IPS DF 19.7 (cell line): Measurements from ENCODE around the gene SHF.
"Not testable (repeated sequence)": the region's sequence is repeated elsewhere in the genome, so short reads cannot be mapped to it uniquely, and the experiment has no call there.

ENCODE experiments used
- DNase-seq: peaks from one replicate; pipeline ENCODE4 v3.0.0-alpha.2; 2013; ENCODE audit warnings: low read depth, low spot score

SHF gene

GRCh38 chr15:45187894-45188830 lies at the start of gene SHF:
Gene SHF (minus strand): TSS chr15:45187966. CDS start chr15:45187951, 15 bp downstream.
- no peak for DNase-seq

DNA sequence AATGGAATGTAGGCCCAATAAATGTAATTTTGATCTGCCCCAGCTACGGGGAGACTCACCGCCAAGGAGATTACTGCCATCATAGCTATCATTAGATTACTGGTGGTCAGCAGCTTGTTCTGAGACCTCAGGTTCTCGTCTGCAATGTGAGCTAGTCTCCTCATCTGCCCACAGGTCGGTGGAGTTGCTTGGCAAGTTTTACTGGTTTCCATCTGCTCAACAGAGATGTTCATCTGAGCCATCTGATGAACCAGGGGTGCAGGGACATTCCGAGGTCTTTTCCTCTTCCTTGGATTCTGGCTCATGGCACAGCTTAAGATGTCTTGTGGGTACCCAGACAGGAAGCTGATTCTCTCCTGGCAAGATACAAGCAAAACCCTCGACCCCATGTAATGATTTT lies 49.0 kb upstream of the SHF start:
- DNase-seq = not testable (repeated sequence)

DNA sequence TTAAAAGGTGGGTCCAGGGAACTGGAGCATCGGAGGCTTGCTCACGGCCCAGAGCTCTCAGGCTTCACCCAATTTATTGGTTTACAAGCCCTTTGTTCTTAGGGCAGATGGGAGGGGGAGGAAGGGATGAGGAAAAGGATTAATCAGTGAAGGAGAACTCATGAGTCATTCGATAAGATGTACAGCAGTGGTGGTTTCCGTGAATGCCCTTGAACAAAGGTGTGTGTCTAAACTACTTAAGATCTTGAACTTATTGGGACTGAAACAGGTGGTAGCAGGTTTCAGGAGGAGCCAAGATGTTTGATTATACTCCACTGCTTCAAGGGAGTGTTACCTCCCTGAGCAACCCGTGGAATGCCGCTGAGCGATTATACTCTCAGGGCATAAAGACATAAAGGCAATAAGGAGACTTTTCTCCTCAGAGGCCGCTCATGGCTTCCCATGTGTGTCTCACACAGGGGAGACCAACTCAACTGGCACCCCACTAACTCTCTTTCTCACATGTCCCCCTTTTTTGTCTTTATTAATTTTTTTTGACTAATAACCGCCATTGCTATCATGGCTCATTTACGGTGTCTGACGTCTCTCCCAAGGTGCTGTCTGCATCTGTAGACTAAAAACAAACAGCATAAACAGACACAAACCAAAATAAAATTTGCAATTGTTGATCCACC lies 46.9 kb upstream of the SHF start:
- no peak for DNase-seq

DNA sequence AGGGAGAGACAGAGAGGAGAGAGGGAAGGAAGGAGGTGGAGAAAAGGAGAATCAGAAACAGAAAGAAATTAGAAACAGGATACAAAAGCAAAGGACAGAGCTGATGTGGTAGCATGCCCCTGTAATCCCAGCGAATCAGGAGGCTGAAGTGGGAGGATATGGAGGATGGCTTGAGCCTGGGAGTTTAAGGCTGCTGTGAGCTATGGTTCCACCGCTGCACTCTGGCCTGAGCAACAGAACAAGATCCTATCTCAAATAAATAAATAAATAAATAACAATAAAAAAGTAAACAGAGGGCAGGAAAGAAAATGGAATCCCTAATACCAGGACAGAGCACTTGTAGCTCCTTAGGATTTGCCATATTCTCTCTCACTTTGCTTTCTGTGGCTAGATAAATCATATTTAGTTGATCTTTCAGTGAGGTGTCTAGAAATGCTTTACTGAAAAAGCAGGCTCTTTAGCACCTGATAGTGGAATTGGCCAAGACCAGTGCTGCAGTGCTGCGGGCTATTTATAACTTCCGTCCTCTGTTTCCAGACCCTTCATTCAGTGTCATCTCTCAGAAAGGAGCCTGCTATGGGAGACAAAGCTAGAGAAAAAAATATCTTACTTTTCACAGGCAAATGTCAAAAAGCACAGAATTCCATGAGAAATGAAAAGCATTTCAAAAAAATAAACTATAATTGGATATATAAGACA lies 44.2 kb upstream of the SHF start:
- no peak for DNase-seq

DNA sequence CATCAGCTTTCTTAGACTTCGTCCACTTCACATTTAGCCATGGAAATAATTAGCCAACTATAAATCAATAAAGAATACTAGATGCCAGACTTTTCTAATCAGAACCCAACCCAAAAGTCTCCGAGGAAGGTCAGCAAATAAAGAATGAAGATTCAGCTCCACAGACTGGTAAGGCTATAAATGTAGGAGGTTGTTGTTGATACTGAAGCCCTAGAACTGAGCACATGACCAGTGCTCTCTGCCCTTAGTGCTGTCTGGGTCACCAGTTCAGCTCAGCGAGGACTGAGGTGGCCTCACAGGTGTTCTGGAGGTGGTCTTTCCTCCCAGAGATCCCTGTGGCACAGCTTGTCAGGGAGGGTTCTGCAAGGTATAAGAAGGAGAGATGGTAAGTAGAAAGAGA lies 43.4 kb upstream of the SHF start:
- DNase-seq = no peak

- DNase-seq = no peak
Observed at GRCh38 chr15:45230245-45230965, 42.6 kb upstream of the SHF start.

GRCh38 chr15:45228931-45229330 lies 41.2 kb upstream of the SHF start:
- no peak for DNase-seq

DNA sequence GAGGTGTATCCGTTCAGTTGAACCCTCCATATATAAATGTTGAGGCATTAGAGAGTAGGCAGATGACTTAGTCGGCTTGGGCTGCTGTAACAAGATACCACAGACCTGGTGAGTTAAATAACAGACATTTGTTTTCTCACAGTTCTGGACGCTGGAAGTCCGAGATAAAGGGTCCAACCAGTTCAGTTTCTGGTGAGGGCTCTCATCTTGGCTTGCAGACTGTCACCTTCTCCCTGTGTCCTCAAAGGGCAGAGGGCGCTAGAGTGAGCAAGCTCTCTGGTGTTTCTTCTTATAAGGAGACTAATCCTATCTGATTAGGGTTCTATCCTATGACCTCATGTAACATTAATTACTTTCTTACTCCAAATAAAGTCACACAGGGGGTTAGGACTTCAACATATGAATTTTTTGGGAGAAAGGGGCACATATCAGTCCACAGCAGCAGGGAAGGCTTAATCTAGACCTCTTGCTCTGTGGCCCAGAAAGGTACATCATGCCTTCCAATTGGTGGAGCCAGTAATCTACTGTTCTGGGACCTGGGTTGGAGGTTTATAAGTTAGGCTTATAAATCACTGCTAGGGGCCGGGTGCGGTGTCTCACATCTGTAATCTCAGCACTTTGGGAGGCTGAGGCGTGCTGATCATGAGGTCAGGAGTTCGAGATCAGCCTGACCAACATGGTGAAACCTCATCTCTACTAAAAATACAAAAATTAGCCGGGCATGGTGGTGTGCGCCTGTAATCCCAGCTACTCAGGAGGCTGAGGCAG lies 37.9 kb upstream of the SHF start:
- no peak for DNase-seq

DNA sequence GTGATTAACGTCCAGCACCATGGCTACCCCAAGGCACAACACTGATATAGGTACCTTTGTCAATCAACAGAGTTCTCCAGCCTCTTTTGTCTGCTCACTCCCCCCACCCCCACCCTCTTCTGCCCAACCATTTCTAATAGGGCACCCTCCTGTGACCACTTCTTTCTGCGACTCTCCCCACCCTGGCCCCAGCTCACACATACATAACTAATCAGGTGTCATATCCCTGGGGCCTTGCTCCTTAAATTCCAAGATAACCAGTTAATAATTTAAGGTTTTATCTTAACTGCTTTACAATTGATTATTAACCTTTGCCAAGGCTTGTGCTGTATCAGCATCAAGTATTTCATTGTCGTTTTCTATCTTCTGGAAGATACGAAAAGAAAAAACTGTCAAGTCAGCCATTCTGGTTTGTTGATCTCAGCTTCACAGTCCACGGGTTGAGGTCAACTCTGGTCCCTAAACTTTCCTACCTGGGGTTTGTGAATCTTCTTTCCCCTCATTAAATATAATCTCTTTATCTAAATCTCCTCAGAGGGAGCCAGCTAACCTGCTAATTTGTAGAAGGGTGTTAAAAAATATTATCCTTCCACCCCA lies 37.0 kb upstream of the SHF start:
- no peak for DNase-seq

GRCh38 chr15:45221967-45222366 lies 34.2 kb upstream of the SHF start:
- no peak for DNase-seq

GRCh38 chr15:45221053-45221599 lies 33.4 kb upstream of the SHF start:
- DNase-seq = no peak

DNA sequence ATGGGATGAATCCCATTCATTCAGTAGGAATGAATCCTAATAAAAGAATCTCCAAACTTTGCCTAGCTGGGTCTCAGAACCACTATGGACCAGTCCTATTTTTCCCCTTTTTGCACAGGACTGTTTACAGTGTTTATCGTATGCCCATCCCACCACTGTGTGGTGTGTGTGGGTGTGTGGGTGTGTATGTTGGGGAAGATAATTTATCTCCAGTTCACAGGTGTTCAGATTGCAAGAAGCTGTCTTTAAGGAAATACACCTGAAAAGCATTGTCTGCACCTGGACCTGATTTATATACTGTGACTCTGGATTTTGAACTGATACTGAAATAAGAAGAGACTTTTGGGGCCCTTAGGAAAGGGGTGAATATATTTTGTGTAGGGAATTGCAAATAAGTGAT lies 24.7 kb upstream of the SHF start:
- no peak for DNase-seq

DNA sequence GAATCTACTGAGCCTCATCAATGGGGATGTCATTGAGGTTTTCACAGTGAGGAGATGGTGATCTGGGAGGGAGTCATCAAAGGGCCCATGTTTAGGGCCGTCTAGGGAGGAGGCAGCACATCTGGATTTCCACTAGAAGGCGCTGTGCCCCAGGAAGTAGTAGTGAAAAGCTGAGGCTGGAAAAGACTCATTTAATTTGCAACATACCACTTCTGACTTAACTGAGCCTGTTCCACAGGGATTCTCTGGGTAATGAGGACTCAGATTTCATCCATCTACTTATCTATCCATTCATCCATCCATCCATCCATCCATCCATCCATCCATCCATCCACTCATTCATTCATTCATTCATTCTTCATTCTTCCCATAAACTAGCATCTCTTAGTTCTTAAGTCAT lies 17.4 kb upstream of the SHF start:
- no peak for DNase-seq

DNA sequence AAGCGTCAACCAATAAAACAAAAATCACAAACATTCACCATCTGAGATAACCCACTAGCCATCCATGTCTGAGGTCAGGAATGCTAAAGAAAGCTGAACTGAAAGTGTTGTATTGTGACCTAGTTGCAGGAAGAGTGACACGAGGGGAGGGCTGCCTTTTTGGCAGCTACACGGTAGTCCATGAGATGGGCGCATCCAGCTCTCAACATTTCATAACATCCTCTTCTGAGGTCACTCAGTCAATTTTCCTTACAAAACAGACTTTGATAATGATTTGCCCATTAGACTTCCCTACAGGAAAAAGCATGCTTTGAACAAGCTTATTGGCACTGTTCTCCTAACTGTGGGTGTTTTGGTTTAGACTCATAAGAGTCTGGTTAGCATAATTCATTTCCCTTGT lies 15.4 kb upstream of the SHF start:
- DNase-seq = no peak

GRCh38 chr15:45201869-45202268 lies 14.1 kb upstream of the SHF start:
- DNase-seq = no peak

DNA sequence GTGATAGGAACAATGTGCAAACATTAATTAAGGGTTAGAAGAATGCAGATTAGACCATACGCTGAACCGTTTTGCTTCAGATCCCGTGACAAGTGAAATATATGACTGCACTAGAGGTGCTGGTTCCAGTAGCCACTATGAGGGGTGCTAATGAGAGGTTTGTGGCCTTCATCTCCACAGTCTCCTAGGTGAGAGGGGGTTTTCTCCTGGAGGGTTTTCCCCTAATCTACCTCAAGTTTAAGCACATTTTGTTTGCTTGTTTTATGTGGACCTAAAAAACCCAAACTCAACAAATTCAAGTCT lies 13.7 kb upstream of the SHF start:
- no peak for DNase-seq

- no peak for DNase-seq
Observed at GRCh38 chr15:45200799-45201556, 13.2 kb upstream of the SHF start.

GRCh38 chr15:45200001-45200798 lies 12.4 kb upstream of the SHF start:
- DNase-seq = no peak
